GM04503 (cell line): ENCODE measurements around the gene HS6ST1.
"Not testable (repeated sequence)": the region's sequence is repeated elsewhere in the genome, so short reads cannot be mapped to it uniquely, and the experiment has no call there.

ENCODE experiments used
- DNase-seq: peaks from one replicate; pipeline ENCODE4 v3.0.0-alpha.2; 2012; ENCODE audit warnings: low read depth

HS6ST1 gene

DNA sequence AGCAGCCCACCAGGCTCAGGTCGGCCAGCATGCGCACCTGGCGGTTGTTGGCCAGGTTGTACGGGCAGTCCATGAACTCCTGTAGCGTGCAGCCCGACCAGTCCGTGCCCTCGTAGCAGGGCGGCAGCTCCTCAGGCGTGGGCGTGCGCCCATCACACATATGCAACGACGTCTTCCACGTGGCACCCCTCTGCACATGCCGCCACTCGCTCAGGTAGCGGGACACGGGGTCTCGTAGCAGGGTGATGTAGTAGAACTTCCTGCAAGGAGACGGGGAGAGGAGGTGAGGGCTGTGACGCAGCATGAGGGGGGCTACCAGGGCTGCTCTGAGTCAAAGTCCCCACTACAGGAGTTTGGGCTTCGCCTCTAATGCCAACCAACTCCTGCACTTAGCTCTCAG is 50.1 kb downstream of the HS6ST1 start:
- not testable (repeated sequence) for DNase-seq

DNA sequence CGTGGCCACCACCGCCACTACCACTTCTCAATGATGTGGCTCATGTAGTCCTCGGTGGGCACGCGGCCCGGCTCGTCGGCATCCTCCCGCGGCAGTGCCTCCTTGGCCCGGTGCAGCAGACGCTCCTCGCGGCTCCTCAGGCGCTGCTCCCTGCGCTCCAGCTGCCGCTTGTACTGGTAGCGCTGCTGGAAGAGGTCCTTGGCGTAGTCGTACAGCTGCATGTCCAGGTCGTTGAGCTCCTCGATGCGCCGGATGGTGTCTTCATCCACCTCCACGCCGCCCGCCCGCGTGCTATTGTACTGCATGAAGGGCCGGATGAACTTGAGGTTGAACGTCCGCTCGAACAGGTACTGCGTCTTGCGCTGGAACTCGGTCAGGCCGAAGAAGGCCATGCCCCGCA is 50.5 kb downstream of the HS6ST1 start:
- DNase-seq, result not testable (repeated sequence)

DNA sequence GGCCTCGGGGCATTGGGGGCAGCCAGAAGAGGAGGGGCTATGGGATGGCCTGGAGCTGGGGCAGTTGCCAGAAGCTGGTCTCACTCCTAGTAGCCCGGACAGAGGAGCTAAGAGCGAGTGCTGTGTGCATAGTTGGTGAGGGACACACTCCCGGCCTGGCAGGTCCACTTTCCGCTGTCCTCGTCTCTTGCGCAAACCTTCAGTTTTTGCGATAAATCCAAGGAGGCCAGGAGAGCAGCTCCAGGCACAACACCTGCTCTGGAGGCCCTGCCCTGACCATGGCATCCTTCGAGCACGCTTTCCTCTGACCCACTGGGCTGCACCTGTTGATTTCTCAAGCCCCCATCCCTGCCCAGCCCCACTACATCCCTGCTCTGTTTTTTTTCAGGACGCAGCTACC is 51.0 kb downstream of the HS6ST1 start:
- not testable (repeated sequence) for DNase-seq

DNA sequence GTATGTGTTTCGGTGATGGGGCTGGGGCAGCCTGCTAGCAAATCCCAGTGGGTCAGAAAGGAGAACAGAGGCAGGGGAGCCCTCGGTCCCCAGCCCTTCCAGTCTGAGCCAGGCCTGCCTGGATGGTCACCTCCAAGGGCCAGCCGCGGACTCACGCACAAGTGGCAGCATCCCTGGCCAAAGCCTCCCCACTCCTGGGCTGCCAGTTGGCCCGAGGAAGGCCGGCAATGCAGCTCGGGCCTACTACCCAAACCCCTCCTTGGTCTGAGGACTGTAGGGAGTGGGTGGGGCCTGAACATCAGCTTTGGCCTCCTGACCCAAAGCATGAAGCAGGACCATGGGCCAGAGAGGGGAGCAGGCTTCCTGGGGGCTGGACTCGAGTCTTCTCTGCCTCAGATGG is 51.5 kb downstream of the HS6ST1 start:
- DNase-seq, result not testable (repeated sequence)

DNA sequence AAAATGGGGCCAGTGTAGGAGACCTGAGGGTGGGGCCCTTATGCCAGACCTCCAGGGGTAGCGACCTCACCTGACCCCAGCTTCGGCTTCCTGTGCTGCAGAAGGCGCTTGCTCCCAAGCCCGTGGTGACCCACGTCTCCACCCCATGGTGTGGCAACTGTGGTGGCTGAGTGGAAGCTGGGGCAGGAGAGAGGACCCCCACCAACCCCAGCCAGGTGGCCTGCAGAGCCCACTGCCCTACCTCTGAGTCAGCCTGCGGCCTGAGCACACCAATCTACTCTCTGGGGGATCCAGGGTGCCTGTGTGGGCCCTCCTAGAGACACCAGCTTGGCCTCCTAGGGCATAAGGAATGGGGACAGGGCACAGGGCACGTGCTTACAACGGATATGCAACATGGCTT is 52.2 kb downstream of the HS6ST1 start:
- not testable (repeated sequence) for DNase-seq

DNA sequence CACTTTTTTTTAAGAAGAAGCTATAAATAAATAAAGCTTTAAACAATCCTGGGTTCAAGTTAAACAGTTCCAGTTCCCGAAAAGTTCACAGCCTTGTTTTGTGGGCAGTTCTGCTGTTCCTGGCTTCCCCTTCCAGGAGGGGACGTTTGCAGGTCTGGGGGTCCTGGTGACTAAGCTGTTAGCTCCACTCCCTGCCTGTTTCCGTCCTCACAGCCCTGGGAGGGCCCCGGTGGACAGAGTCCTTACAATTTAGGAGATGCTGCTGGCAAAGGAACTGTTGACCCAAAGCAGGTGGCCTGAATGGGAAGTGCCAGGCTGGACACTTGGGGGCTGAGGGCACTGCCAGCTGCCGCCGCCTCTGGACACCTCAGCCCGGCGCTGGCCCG is 53.1 kb downstream of the HS6ST1 start:
- not testable (repeated sequence) for DNase-seq

DNA sequence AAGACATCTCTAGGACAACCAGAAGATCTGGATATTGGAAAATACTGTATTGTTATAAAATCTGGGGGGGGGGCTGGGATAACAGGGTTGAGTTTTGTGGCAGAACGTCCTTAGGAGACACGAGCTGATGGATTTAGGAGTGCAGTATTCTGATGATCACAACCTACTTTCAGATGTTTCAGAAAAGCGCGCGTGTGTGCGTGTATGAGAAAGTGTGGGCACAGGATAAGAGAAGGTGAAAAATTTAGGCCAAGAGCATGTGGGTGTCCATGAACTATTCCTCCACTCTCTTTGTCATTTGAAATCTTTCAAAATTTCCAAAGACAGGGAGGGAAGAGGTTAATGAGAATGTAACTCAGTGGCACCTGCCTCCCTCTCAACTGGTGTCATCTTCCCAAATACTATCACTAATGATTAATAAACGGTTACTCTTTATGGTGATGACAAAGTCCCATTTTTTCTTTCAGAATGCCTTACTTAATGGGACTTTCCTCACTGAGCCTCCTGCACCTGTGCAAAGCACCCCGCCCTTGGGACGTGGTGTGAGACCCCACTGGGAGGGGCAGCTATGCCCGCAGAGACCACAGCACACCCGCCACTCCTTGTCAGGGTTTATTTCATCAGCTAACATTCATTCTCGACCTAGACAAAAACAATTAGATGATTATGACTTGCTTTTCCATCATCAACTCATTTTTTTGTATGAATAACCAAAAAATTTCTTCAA is 53.6 kb downstream of the HS6ST1 start:
- no peak for DNase-seq

DNA sequence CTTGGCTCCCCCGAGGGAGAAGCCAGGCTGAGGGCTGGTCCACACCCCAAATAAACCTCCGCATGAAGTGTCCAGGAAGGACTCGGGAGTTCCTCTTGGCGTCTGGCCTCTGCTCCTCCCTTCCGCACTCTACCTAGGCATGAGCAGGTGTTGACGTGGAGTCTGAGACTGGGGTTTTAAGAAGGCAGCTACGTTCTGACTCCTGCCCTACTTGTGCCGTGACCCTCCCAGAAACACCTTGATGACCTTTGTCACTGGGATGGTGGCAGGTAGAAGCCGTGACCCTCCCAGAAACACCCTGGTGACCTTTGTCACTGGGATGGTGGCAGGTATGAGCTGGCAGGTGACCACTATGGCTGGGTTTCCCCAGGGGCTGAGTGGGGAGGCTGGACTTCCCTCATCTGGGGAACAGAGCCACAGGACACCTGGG is 54.8 kb downstream of the HS6ST1 start:
- DNase-seq, result no peak

DNA sequence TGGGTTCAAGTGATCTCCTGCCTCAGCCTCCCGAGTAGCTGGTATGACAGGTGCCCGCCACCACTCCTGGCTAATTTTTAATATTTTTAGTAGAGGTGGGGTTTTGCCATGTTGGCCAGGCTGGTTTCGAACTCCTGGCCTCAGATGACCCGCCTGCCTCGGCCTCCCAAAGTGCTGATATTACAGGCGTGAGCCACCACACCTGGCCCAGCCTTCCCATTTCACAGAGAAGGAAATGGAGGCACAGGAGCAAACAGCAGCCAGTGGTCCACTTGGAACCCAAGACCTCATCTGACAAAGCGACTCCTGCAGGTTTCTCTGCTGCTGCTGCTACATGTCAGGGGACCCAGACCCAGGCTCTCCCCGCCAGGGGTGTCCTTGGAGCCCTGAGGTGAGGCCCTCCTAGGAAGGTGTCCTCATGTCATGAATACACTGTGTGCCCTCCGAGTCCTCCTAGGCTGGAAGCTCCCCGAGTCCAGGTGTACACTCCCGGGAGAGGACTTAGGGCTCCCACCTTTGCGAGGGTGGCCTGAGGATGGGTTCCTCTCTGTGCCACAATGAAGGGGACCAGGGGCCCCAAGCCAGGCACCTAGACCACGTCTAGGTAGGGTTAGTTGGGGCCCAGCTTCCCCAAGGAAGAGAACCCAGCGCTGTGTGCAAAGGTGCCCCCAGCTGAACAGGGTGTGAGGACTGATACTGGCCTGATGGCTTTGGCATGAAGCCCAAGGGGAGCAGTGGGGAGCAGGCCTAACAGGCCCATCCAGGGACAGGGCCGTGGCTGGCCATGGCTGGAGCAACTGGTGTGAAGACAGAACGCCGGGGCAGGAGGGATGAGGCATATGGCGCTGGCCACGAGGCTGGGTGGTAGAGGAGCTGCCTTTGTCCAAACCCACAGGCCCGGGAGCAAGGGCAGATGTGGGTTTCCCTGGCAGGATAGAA is 56.1 kb downstream of the HS6ST1 start:
- DNase-seq, result no peak

DNA sequence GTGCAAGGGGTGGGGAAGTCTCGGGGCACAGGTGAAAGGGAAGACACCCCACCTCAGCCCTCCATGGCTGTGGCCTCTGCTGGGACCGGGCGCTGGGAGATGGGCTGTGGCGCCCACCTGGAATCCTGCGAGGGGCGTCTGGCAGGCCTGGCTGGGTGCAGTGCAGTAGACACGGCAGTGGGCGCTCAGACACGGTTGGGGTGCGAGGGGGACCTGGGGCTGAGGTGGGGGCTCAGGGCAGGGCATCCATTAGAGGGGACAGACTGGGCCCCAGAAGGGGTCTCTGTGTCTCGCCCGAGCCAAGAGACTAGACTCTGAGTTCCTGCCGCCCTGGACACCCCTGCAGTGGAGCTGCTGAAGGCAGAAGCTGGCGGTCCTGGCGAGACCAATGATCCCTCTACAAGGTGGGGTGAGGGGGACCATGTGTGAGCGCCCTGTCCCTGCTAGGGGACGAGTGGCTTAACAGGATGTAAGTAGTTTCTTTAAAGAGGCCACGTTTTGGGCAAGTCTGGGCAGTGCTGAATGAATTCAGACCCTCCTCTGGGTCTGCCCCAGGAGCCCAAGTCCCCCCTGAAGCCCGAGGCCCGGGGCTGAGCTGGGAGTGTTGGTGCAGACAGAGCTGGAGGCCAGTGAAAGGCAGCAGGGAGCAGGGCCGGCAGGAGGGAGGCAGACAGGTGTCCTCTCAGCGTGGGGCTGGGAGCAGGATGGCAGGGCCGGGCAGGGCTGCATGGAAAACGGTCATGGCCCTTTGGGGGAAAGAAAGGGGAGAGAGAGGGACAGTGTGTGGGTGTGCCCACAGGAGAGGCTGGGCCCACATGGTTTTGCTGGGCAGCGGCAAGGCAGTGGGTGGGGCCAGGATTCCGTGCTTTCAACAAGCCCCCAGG is 57.2 kb downstream of the HS6ST1 start:
- no peak for DNase-seq

DNA sequence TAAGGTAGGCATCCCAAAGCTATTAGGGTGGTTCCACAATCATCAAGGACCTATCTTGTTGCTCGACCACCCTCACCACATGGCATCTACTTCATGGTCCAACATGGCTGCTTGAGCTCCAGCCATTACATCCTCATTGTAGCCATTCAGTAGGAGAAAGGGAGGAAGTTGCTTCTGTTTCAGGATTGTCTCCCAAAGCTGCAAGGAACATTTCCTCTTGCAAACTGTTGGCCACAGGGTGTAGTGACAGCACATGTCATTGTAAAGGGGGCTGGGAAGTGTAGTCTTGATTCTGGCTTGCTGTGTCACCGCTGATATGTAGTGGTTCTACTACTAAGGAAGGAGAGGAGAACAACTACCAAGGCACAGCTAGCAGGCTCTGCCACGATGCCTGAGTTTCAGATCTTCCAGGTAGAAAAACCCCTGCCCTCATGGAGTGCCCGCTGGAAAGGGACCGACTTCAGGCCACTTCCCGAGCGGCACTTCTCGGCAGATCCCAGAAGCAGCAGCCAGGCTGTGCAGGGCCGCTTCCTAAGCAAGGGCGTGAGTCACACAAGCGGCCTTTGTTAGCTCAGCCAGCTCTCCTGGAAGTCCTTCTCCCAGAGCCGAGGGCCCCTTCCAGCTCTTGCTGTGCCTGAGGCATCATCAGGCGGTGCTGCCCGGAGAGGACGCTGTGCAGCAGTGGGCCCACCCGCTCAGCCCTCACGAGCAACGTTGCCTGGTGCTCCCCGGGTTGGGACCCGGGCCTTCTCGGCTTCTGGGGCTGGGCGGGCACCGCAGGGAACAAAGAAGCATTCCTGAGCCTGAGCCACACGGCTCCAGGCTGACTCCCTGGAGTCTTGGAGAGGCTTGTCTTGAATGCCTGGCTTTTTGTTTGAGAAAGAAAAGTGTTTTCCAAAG is 58.2 kb downstream of the HS6ST1 start:
- DNase-seq, result peak; percentile 57

DNA sequence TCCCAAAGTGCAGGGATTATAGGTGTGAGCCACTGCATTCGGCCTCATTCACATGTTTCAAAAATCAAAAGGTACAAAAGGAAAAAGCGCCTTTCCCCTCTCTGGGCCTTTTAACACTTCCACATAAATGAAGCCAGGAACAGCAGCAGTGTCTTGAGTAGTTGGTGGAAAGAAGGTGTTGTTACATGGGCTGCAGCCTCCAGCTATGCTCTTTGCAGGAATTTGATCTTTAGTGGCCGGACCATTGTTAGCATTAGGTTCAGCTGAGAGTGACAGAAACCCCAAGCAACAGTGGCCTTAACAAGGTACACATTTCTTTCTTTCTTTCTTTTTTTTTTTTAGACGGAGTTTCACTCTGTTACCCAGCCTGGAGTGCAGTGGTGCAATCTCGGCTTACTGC is 59.1 kb downstream of the HS6ST1 start:
- no peak for DNase-seq

DNA sequence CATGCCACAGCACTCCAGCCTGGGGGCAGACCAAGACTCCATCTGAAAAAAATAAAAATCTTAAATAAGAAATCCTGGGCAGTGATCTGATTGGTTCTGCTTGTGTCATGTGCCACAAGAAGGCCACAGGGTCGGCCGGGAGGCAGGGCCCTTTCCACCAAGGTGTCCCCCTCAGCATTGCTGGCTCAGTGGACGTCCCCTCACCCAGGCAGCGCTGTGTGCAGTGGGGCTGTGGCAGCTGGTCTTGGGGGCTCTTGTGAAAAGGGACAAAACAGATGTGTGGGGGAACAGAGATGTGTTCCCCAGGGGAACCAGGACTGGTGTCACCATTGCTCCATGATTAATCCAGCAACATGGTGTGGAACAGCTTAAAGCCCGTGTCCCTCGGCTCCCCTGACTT is 60.5 kb downstream of the HS6ST1 start:
- no peak for DNase-seq

DNA sequence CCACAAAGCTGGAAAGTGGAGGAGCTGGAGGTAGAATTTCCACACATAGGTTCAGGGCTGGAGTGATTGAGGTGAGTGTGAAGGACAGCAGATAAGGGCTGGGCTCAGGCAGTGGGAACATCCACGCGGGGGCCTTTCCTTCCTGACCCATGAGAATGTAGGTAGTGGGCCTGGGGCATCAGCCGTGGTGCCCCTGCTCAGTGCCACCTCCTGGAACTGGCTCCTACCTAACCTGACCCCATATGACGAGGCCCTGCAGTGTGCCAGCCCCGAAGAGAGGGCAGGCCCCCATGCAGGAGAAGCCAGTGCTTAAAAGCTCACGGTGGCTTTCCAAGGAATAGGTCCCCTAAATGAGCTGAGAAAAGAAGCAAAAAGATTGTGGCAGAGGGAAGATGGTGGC is 66.2 kb downstream of the HS6ST1 start:
- no peak for DNase-seq

DNA sequence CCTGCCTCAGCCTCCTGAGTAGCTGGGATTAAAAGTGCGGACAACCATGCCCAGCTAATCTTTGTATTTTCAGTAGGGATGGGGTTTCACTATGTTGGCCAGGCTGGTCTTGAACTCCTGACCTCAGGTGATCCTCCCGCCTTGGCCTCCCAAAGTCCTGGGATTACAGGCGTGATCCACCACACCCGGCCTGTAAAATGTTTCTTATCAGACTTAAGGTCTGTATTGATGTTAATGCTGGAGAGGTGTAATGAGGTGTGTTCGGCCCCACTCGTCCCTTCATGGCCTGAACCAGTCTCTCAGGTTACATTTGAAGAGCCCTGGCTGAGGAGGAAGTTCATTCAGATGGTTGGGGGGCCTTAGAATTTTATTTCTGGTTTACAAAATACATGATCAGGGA is 66.6 kb downstream of the HS6ST1 start:
- DNase-seq, result not testable (repeated sequence)

DNA sequence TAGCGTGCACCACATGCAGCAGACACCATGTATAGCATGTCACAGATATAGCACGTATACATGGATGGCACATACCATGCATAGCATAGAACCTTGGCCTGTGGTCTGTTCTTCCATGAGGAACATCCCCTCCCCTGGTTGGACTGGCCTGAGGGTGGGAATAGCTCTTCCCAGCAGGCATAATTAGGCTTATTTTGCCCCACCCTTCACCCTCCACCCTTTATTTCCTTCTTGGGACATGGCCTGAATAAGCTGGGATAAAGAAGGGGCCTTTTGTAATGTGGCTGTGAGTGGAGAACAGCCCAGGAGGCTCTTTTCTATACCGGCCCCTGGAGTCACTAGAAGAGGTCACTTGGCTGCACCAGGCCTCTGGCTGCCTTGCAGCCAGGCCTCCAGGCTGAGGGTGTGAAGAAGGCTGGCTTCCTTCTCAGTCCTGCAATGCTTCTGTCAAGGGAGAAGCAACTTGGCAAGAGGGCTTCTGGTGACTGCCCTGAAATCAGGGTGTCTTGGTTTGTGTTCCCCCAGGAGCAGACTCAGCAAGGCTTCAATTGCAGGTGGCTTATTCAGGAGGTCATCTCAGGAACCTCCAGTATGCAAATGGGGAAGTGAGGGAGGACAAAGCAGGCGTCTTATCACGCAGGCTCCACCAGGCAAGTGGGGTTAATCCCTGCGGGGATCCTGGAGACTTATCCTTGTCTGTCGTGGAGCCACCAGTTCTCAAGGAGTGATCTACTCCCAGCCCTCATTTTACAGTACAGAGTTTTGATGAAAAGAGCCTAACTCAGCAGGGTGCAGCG is 68.2 kb downstream of the HS6ST1 start:
- no peak for DNase-seq

DNA sequence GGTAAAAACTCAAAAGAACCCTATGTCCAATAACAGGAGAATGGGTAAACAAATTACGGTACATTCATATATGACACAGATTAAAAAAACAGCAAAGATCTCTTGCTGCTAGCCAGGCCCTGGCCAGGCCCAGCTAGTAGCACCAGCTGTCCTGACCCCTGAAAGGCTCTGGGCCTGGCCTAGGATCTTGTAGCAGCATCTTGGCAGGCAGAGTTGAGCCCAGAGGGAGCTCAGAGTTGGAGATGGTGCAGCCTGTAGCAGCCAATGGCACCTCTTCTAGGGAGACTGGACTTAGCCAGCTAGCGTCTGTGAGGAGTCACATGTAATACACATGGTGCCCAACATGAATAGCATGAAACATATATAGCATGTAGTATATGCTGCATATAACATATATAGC is 69.1 kb downstream of the HS6ST1 start:
- no peak for DNase-seq

DNA sequence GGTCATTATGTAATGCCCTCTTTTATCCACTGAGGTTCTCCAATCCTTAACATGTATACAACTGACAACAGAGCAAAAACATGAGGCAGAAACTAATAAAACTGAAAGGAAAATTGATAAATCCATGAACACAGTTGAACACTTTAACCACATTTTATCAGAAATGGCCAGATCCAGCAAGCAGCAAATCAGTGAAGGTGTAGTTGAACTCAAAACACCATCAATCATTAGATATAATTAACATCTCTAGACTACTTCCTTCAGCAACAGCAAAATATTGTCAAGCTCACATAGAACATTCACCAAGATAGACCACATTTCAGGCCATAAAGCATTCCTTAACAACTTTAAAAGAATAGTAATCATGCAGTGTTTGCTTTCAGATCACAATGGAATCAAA is 72.9 kb downstream of the HS6ST1 start:
- DNase-seq, result no peak

DNA sequence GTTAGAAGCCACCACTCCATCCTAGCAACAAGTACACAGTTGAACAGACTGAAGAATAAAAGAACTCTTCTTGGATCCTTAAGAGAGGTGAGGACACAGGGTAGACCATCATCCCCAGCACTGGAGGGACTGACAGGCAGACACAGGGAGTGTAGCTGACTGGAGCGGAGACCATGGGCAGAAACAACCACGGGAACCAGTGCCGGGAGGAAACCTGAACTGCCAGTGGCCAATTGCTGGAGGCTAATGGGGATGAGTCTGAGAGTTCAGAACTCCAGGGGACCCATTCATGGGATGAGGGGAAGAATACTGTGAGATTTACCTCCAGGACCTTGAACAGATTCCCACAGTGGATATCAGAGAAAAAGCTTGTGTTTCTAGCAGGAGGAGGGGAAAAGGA is 76.8 kb downstream of the HS6ST1 start:
- no peak for DNase-seq

DNA sequence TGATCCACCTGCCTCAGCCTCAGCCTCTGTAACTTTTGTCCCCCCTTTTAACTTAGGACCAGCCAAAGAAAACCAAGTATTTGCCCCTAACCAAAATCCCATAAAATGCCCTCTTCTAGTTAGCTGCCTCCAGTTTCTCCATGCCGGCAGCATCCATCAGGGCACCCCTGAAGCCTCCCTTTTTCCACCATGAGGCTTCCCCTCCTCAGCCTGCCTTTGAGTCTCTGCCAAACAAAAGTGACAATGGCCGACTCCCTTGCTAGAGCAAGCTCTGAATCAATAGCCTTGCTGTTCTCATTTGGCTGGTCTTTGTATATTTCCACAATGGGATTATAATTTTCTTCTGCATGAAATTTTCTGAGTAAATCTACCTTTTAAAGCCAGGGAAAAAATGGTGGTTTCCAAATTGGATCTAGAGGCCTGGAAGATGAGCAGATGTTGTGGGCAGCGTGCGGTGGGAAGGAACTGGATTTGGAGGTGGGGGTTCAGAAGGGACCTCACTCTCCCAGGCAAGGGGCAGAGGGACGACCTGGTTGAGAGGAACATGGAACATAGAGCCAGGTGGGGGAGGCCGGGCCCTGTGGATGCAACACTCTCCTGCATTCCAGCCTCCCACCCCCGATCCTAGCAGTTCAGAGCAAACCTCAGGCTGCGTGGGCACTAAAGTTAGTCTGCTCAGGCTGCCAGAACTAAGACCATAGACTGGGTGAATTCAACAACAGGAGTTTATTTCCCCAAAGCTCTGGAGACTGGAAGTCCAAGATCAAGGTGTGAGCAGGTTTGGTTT is 80.6 kb downstream of the HS6ST1 start:
- no peak for DNase-seq
